Neutrophil (primary cell): ENCODE data around the gene ST8SIA1.

Experiments used
- H3K27ac ChIP-seq: fragments of 200-600 bp; sonication (generic); 2 replicates; pipeline ENCODE4 v1.5.1; 2016; ENCODE audit warnings: mild to moderate bottlenecking, moderate library complexity
- H3K27me3 ChIP-seq: fragments of 200-600 bp; sonication (generic); 2 replicates; pipeline ENCODE4 v1.6.0; 2016; ENCODE audit warnings: mild to moderate bottlenecking
- H3K36me3 ChIP-seq: fragments of 200-600 bp; sonication (generic); 2 replicates; pipeline ENCODE4 v1.5.1; 2017
- H3K4me1 ChIP-seq, 2 experiments: fragments of 200-600 bp in 1 of 2; sonication (generic) in 1 of 2; 1 replicate in 1 of 2; 2 replicates in 1 of 2; pipeline versions ENCODE4 v1.5.1 to v1.6.1; 2013 to 2016; ENCODE audit warnings: low read depth in 1 of 2, low read length in 1 of 2, mild to moderate bottlenecking in 1 of 2, moderate library complexity in 1 of 2; ENCODE audit not compliant: control insufficient read depth in 1 of 2, insufficient read depth in 1 of 2
- H3K4me3 ChIP-seq, 2 experiments: fragments of 200-600 bp in 1 of 2; sonication (generic) in 1 of 2; 1 replicate in 1 of 2; 2 replicates in 1 of 2; pipeline ENCODE4 v1.5.1; 2013 to 2016; ENCODE audit warnings: low read depth in 1 of 2, low read length in 1 of 2, mild to moderate bottlenecking in 1 of 2, moderate library complexity in 1 of 2
- H3K9me3 ChIP-seq: fragments of 200-600 bp; sonication (generic); 2 replicates; pipeline ENCODE4 v1.5.1; 2016
- CTCF ChIP-seq: fragments of 200-600 bp; sonication (generic); IDR thresholded peaks from 2 replicates; pipeline ENCODE4 v1.5.1; 2016; ENCODE audit warnings: antibody characterized with exemption

ST8SIA1 gene

GRCh38 chr12:22310275-22310674, 24.2 kb downstream of the ST8SIA1 start:
- H3K4me1 ChIP-seq, result no peaks in the 10 kb centered on the region
- TF ChIP-seq CTCF, result no peak
- no peaks in the 10 kb centered on the region for H3K36me3 ChIP-seq

GRCh38 chr12:22307811-22308210, 26.7 kb downstream of the ST8SIA1 start:
- Histone ChIP-seq H3K27ac (no peak overlapping the region), H3K4me1 (no peaks in the 10 kb centered on the region), H3K9me3 (no peaks in the 10 kb centered on the region), H3K4me3 (no peak overlapping the region), H3K36me3 (no peaks in the 10 kb centered on the region), H3K27me3 (no peaks in the 10 kb centered on the region)
- TF ChIP-seq CTCF, result no peak

More at GRCh38 chr12:22310275-22310674, 24.2 kb downstream of the ST8SIA1 start:
- Histone ChIP-seq H3K27ac (no peak overlapping the region), H3K27me3 (no peaks in the 10 kb centered on the region), H3K9me3 (no peaks in the 10 kb centered on the region), H3K4me3 (no peak overlapping the region)

DNA sequence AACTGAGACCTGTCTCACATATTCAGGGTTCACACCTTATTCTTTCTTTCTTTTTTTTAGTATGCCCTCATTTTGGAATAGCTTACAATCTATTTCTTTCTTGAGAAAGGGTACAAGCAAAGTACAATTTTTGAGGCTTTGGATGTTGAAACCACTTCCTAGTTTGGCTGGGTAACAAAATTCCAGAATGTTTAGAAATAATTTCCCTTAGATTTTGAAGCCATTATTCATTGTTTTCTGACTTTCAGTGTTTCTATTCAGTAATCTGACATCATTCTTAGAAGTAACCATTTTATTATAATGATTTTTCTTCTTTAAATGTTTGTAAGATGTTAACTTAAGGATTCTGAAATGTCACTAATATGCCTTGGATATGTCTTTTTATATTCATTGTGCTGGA, 28.2 kb downstream of the ST8SIA1 start:
- no peak overlapping the region for H3K27ac ChIP-seq
- H3K27me3 ChIP-seq, result no peaks in the 10 kb centered on the region
- H3K4me1 ChIP-seq, result no peaks in the 10 kb centered on the region
- no peaks in the 10 kb centered on the region for H3K36me3 ChIP-seq
- TF ChIP-seq CTCF, result no peak
- no peaks in the 10 kb centered on the region for H3K9me3 ChIP-seq
- H3K4me3 ChIP-seq, result no peak overlapping the region

- no peaks in the 10 kb centered on the region for H3K27me3 ChIP-seq
- no peak for TF ChIP-seq CTCF
- H3K4me1 ChIP-seq, result no peaks in the 10 kb centered on the region
- H3K4me3 ChIP-seq, result no peak overlapping the region
- no peaks in the 10 kb centered on the region for H3K36me3 ChIP-seq
- H3K27ac ChIP-seq, result no peak overlapping the region
- no peaks in the 10 kb centered on the region for H3K9me3 ChIP-seq
Measured at GRCh38 chr12:22304341-22304740, 30.2 kb downstream of the ST8SIA1 start.

DNA sequence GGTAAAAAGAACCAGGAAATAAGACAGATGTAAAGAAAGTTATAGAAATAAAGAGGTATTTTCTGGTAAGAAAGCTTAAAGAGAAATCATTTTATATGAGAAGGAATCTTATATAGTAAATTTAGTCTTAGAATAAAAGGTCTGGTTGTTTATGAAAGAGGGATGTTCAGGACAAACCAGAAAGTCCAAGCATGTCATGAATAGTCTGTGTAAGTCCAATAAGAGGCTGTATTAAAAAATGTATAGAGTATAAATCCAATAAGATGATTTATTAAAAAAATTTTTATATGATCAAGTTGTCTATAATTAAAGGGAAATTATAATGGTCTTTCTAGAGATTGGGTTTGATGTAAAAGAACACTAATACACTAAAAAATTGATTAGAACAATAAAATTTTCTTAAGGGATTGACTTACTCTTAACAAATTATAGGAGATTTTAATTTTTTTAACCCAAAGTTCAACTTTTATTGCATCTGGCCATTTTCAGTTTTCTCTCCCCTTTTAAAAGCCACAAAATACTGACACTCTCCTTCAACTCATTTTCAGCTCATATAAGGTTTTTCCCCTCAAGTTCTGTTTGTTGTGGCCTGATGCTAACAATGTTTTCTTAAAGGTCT, 35.1 kb downstream of the ST8SIA1 start:
- H3K4me3 ChIP-seq, result no peak overlapping the region
- H3K27me3 ChIP-seq, result no peaks in the 10 kb centered on the region
- TF ChIP-seq CTCF, result no peak
- no peaks in the 10 kb centered on the region for H3K4me1 ChIP-seq
- no peaks in the 10 kb centered on the region for H3K9me3 ChIP-seq
- no peak overlapping the region for H3K27ac ChIP-seq
- H3K36me3 ChIP-seq, result no peaks in the 10 kb centered on the region
